Epidermal melanocyte (primary cell): ENCODE results near the gene EME2.

Experiments used
- DNase-seq: peaks from one replicate; pipeline ENCODE4 v3.0.0; 2011; ENCODE audit warnings: low spot score; ENCODE audit not compliant: insufficient read length

EME2 gene

GRCh38 chr16:1745181-1745899 is 27.3 kb upstream of the EME2 start:
- DNase-seq = no peak

- DNase-seq = peak; percentile 57
These were observed 26.5 kb upstream of the EME2 start for GRCh38 chr16:1745900-1746692.

GRCh38 chr16:1746693-1747195 is 25.9 kb upstream of the EME2 start:
- no peak for DNase-seq

GRCh38 chr16:1747934-1748333 is 24.7 kb upstream of the EME2 start:
- DNase-seq = no peak

- DNase-seq = no peak
These were observed 23.2 kb upstream of the EME2 start for GRCh38 chr16:1749152-1750117.

- no peak for DNase-seq
These were observed 20.7 kb upstream of the EME2 start for GRCh38 chr16:1751946-1752345.

- DNase-seq = no peak
These were observed 19.8 kb upstream of the EME2 start for GRCh38 chr16:1752853-1753252.

- DNase-seq = no peak
These were observed 18.4 kb upstream of the EME2 start for GRCh38 chr16:1754204-1754603.

GRCh38 chr16:1757714-1758461 is 14.7 kb upstream of the EME2 start:
- no peak for DNase-seq

- no peak for DNase-seq
These were observed 13.7 kb upstream of the EME2 start for GRCh38 chr16:1758923-1759322.

- DNase-seq = no peak
These were observed 13.1 kb upstream of the EME2 start for GRCh38 chr16:1759511-1759910.

GRCh38 chr16:1760911-1761310 is 11.7 kb upstream of the EME2 start:
- DNase-seq = no peak

GRCh38 chr16:1761751-1762150 is 10.9 kb upstream of the EME2 start:
- no peak for DNase-seq

- DNase-seq = no peak
These were observed 10.3 kb upstream of the EME2 start for GRCh38 chr16:1762196-1762878.

GRCh38 chr16:1762879-1763520 is 9.6 kb upstream of the EME2 start:
- DNase-seq = no peak

- DNase-seq = no peak
These were observed 8.8 kb upstream of the EME2 start for GRCh38 chr16:1763521-1764511.

- no peak for DNase-seq
These were observed 7.6 kb upstream of the EME2 start for GRCh38 chr16:1764971-1765370.

GRCh38 chr16:1765826-1766225 is 6.8 kb upstream of the EME2 start:
- DNase-seq = no peak

GRCh38 chr16:1766231-1766630 is 6.4 kb upstream of the EME2 start:
- DNase-seq = no peak
